Inferior parietal cortex (tissue), 1 donor: ENCODE data around the gene POMT2.
A peak's percentile ranks its signal among the peaks of the same experiment; 100 is the strongest.
"Not testable (repeated sequence)": the region's sequence is repeated elsewhere in the genome, so short reads cannot be mapped to it uniquely, and the experiment has no call there.

Experiments used
- DNase-seq: peaks from one replicate; pipeline ENCODE4 v3.0.0-alpha.2; 2016; ENCODE audit errors: extremely low spot score

The POMT2 gene

GRCh38 chr14:77320238-77320935 is at the start of gene POMT2:
TSS of gene POMT2 (minus strand) at chr14:77320883. CDS start at chr14:77320681, 202 bp downstream.
- DNase-seq: peak; percentile 90

DNA sequence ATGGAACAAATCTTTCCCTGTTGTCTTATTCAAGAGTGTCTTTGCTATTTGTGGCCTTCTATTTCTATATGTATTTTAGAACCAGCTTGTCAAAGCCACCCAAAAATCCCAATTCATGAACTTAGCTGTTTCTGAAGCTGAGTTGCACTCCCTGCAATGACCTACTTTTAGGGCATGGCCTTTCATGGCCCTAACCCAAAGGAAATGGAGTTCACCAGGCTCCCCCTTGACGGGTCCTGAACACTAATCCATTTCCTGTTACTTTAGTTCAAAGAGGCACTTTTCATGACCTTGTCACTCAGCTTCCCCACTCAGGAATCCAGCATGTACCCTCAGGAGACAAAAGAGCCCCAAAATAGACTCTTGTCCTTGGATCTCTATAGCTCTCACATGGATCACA is 48.6 kb upstream of the POMT2 start:
- no peak for DNase-seq

DNA sequence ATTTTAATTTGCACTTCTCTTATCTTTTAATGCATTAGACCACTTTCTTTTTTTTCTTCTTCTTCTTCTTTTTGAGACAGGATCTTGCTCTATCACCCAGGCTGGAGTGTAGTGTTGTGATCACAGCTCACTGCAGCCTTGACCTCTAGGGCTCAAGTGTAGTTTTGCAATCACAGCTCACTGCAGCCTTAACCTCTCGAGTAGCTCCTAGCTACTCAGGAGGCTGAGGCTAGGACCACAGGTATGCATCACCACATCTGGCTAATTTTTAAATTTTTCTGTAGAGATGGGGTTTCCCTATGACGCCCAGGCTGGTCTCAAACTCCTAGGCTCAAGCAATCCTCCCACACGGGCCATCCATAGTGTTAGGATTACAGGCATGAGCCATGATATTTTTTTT is 43.5 kb upstream of the POMT2 start:
- no peak for DNase-seq

- DNase-seq: no peak
Observed at GRCh38 chr14:77359626-77360025, 38.9 kb upstream of the POMT2 start.

DNA sequence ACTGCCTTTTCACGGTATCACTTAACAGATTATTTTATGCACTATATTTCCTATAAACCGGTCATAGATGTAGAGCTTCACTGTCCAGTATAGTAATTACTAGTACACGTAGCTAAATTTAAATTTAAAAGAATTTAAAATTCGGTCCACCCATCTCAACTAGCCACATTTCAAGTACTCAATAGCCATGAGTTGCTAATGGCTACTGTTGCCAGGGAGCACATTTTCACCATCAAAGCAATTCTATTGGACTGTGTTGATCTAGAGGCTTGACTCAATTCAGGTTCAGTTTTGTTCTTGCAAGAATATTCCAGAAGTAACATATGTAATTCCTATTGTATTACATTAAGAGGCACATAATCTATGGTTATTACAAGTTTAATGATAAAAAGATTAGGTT is 36.2 kb upstream of the POMT2 start:
- no peak for DNase-seq

- no peak for DNase-seq
Observed at GRCh38 chr14:77355811-77356210, 35.1 kb upstream of the POMT2 start.

GRCh38 chr14:77353469-77354141 is 32.9 kb upstream of the POMT2 start:
- DNase-seq: peak; percentile 23

DNA sequence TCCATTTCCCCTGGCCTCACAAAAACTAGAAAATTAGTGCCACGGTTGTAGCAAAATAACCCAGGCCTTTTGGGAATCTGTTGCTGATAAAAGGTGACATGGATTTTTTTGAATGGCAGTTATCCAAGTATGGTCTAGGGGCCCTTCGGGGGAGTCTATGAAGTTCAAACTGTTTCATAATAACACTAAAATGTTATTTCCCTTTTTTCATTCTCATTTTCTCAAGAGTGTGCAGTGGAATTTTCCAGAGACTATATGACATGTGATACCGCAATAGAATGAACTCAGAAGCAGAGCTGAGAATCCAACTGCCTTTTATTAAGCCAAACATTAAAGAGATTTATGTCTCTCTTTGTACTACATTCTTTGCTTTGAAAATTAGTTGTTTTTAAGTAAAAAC is 27.1 kb upstream of the POMT2 start:
- no peak for DNase-seq

- DNase-seq: no peak
Observed at GRCh38 chr14:77346495-77346894, 25.8 kb upstream of the POMT2 start.

DNA sequence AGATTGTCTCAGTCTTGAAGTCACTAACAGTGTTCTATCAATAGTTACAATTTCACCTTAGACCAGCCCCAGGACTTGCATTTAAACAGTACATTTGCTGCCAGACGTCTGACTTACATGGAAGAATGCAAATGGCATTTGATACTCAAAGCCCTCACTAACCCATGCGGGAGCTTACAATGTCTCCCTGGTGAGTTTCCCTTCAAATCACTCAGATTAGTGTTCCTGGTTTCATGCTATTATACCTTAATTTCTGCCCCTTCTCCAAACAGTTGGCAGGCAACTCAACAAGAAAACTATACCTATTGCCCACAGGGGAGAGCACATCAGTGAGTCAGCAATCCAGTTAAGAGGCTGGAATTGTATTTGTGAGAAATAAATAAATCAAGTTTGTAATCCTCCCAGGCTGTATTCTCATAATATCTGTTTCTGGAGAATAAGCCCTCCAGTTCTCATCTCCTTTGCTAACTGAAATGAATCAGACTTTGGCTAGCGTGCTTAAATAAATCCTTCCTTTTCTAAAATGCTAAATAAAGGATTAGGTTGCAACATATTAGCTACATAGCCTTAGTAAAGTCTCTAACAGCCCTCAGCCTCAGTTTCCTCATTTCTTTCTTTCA is 23.8 kb upstream of the POMT2 start:
- no peak for DNase-seq

DNA sequence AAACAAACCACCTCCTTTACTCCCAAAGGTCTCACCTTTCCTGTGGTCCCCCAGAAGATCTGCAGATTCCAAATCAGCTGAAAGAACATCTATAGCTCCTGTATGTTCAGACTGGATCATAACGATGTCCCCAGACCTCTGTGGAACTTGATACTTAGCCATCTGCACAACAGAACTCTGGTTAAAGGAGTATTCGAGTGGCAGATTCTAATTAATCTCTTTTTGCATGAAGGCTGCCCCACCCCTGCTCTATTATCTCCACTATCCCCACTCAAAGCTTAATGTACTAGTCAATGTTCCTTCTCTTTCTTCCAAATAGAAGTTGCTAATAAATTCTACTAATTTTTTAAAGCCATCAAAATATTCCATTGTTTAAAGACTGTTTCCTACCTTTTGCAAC is 23.0 kb upstream of the POMT2 start:
- no peak for DNase-seq

GRCh38 chr14:77342726-77343397 is 22.2 kb upstream of the POMT2 start:
- no peak for DNase-seq

GRCh38 chr14:77340389-77340788 is 19.7 kb upstream of the POMT2 start:
- DNase-seq: no peak

GRCh38 chr14:77339407-77339806 is 18.7 kb upstream of the POMT2 start:
- DNase-seq: no peak

- no peak for DNase-seq
Observed at GRCh38 chr14:77338302-77338701, 17.6 kb upstream of the POMT2 start.

- no peak for DNase-seq
Observed at GRCh38 chr14:77337880-77338279, 17.2 kb upstream of the POMT2 start.

DNA sequence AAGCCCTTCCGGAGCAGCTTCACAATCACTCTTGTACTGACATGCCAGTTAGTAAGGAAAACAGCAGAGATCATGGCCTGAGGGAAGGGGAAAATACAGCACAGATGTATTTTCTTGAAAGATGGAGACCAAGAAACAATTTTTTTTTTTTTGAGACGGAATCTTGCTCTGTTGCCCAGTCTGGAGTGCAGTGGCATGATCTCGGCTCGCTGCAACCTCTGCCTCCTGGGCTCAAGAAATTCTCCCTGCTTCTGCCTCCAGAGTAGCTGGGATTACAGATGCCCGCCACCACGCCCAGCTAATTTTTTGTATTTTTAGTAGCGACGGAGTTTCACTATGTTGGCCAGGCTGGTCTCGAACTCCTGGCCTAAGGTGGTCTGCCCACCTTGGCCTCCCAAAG is 16.6 kb upstream of the POMT2 start:
- DNase-seq: not testable (repeated sequence)

GRCh38 chr14:77335576-77335975 is 14.9 kb upstream of the POMT2 start:
- no peak for DNase-seq

DNA sequence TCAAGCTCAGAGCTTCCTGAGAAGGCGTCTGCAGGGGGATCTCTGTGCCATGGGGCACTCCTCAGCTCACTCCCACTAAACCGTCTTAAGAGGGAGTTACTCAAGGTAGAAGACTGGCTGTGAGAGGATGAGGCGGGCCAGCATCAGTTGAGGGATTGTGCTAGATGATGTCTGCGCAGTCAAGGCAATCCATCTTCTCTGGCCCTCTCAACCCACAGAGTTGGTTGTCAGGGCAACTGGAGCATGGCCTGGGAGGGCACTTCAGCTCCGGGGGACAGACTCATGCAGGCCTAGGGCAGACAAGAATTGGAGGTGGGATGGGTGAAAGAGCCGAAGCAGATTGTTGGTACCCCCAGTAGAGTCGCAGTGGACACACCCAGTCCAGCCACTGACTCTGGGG is 9.2 kb upstream of the POMT2 start:
- DNase-seq: no peak

DNA sequence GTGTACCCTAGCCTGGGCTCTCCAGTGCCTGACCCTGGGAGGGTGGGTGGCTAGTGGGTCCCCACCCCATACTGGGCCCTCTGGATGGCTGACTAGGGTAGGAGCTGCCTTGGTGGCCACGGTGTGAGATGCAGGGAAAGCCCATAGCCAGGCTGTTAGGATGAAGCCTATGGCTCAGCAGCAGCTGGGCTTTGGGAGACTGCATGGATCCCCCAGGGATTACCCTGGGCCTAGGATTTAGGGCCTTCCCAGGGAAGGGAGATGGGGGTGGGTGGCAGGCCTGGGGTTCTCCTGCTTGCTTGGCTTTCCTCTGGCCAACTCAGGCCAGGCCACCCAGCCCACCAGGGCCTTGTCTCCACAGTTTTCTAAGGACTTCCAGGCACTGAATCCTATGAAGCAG is 6.4 kb upstream of the POMT2 start:
- DNase-seq: no peak

DNA sequence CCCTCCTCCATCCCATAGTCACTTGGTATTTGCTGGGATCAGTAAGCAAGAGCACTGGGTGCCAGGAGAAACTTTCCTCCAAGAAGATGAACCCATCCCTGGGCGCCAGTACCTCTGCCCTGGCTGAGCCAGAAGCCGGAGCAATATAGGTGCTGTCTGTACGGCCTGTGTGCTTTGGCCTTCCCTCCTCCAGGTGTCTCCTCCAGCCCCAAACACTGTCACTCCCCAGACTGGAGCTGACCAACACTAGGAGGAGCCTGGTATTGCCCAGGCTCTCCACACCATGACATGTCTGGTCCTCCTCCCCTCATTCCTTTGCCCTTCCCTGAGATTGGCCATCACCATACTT is 5.0 kb upstream of the POMT2 start:
- DNase-seq: no peak

DNA sequence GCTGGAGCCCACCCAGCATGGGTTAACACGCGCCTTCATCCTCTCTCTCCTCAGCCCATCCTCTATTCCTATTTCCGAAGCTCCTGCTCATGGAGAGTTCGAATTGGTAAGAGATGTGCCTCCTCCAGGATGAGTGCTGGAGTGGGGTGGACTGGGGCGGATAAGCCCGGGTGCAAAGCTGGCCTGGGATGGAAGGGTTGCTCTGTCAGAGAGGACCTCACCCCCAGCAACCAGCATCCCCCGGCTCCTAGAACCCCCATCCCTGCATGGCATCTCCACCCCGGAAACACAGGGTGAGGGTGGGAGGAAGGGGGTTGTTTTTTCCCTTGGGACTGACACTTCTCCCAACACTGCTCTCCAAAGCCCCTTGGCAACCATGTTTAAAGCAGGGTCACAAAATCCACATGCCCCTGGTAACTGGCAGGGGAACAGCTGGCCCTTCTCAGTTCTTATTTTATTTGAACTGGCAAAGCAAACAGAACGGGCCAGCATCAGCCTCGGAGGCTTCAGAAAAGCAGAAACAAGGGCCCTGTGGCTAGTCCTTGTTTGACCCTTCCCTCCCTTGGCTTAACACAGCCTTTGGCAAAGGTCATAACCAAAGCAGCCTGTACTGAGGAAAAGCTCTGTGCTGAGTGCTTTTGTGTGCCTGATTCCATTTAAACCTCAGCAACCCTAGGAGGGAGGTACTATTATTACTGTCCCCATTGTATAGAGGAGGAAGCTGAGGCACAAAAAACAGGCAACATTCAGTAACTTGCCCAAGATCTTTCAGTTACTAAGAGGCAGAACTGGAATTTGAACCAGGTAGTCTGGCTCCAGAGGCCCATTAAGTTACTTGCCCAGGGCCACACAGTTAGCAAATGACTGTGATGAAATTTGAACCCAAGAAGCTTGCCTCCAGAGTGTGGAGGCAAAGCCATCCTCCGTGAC is 4.4 kb upstream of the POMT2 start:
- DNase-seq: no peak
